DND-41 (cell line): Measurements from ENCODE around the gene NRG2.

Experiments used
- ATAC-seq: fragments of 200-7000 bp; cut with Tn5 transposase; 3 replicates; pipeline ENCODE4 v1.9.1; 2021; ENCODE audit warnings: low read depth; ENCODE audit not compliant: insufficient read depth
- DNase-seq: peaks from one replicate; pipeline ENCODE4 v3.0.0-alpha.2; 2020
- H2AFZ ChIP-seq: 2 replicates; pipeline ENCODE4 v1.6.0; 2012; ENCODE audit warnings: low read depth, low read length
- H3K27ac ChIP-seq: 2 replicates; pipeline ENCODE4 v1.5.1; 2012; ENCODE audit warnings: low read length, inconsistent platforms
- H3K27me3 ChIP-seq: fragments of 200-600 bp; sonication (generic); 2 replicates; pipeline ENCODE4 v1.6.0; 2012; ENCODE audit warnings: low read length, mild to moderate bottlenecking, inconsistent platforms; ENCODE audit not compliant: insufficient read depth, poor library complexity
- H3K36me3 ChIP-seq: 2 replicates; pipeline ENCODE4 v1.5.1; 2012; ENCODE audit warnings: low read length, inconsistent platforms; ENCODE audit not compliant: insufficient read depth
- H3K4me1 ChIP-seq: 2 replicates; pipeline ENCODE4 v1.5.1; 2012; ENCODE audit warnings: mild to moderate bottlenecking, low read length; ENCODE audit not compliant: insufficient read depth
- H3K4me2 ChIP-seq: 2 replicates; pipeline ENCODE4 v1.6.0; 2012; ENCODE audit warnings: mild to moderate bottlenecking, moderate library complexity, low read length, inconsistent platforms; ENCODE audit not compliant: insufficient read depth
- H3K4me3 ChIP-seq, 2 experiments: fragments of 200-600 bp in 1 of 2; shearing (Covaris generic) in 1 of 2; 2 replicates each; pipeline ENCODE4 v1.5.1; 2012 to 2016; ENCODE audit warnings: inconsistent platforms in 2 of 2, low read length in 2 of 2, mild to moderate bottlenecking in 2 of 2, low read depth in 1 of 2, moderate library complexity in 1 of 2
- H3K79me2 ChIP-seq: 2 replicates; pipeline ENCODE4 v1.6.0; 2012; ENCODE audit warnings: low read length, inconsistent platforms; ENCODE audit not compliant: insufficient read depth
- H3K9ac ChIP-seq: 2 replicates; pipeline ENCODE4 v1.6.0; 2012; ENCODE audit warnings: low read depth, mild to moderate bottlenecking, inconsistent platforms, low read length, moderate library complexity
- H3K9me3 ChIP-seq: 2 replicates; pipeline ENCODE4 v1.5.1; 2012; ENCODE audit warnings: low read length, moderate library complexity, mild to moderate bottlenecking, inconsistent platforms; ENCODE audit not compliant: insufficient read depth, severe bottlenecking
- H4K20me1 ChIP-seq: 2 replicates; pipeline ENCODE4 v1.6.0; 2012; ENCODE audit warnings: low read length; ENCODE audit not compliant: insufficient read depth
- EZH2 ChIP-seq: IDR thresholded peaks from 3 replicates; pipeline ENCODE4 v1.6.1; 2012; ENCODE audit warnings: borderline replicate concordance, low read depth, mild to moderate bottlenecking, moderate library complexity, low read length, inconsistent platforms; ENCODE audit not compliant: severe bottlenecking
- TF ChIP-seq, protein P1 (sequence below): IDR thresholded peaks from 2 replicates; pipeline ENCODE4 v1.5.1; 2012; ENCODE audit warnings: borderline replicate concordance, low read length, moderate library complexity, mild to moderate bottlenecking; ENCODE audit not compliant: poor library complexity, severe bottlenecking; ENCODE audit errors: extremely low read depth

The NRG2 gene

DNA sequence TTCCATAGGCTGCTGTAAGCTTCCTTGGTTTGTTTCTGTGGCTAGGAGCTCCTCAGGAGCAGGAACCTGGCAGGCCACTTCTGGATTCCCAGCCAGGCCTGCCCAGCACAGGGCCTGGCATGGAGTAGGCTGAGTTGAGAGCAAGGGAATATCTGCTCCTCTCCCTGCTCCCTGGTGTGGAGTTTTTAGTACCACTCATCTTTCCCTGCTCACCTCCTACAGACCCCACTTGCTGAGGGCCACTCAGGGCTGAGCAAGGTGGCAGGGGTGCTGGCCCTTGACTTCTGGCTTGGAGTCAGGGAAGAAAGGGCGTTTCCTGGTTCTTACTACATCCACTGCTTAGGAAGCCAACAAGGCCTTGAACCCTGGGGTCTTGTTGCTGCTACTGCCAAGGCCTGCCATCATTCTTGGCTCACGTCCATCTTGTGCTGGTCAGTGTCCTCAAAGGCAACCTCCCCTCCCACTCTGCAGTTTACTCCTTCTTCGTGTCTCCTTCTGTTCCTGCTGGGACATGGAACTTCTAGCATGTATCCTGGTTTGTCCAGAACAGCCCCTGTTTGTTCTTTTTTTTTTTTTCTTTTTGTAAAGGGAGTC lies 192.6 kb downstream of the NRG2 start:
- H3K36me3 ChIP-seq: no peaks in the 10 kb centered on the region
- no peak for TF ChIP-seq EZH2
- TF ChIP-seq, protein P1, sequence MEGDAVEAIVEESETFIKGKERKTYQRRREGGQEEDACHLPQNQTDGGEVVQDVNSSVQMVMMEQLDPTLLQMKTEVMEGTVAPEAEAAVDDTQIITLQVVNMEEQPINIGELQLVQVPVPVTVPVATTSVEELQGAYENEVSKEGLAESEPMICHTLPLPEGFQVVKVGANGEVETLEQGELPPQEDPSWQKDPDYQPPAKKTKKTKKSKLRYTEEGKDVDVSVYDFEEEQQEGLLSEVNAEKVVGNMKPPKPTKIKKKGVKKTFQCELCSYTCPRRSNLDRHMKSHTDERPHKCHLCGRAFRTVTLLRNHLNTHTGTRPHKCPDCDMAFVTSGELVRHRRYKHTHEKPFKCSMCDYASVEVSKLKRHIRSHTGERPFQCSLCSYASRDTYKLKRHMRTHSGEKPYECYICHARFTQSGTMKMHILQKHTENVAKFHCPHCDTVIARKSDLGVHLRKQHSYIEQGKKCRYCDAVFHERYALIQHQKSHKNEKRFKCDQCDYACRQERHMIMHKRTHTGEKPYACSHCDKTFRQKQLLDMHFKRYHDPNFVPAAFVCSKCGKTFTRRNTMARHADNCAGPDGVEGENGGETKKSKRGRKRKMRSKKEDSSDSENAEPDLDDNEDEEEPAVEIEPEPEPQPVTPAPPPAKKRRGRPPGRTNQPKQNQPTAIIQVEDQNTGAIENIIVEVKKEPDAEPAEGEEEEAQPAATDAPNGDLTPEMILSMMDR: no peak
- no peaks in the 10 kb centered on the region for H4K20me1 ChIP-seq
- H2AFZ ChIP-seq: no peak overlapping the region
- no peaks in the 10 kb centered on the region for H3K79me2 ChIP-seq
- no peaks in the 10 kb centered on the region for H3K9me3 ChIP-seq
- H3K4me3 ChIP-seq: no peak overlapping the region
- no peaks in the 10 kb centered on the region for H3K4me1 ChIP-seq
- DNase-seq (no peak), ATAC-seq (no peak)
- no peak overlapping the region for H3K27ac ChIP-seq
- H3K4me2 ChIP-seq: no peak overlapping the region
- H3K9ac ChIP-seq: no peak overlapping the region
- H3K27me3 ChIP-seq: peaks cover 15% of the 10 kb centered on the region

DNA sequence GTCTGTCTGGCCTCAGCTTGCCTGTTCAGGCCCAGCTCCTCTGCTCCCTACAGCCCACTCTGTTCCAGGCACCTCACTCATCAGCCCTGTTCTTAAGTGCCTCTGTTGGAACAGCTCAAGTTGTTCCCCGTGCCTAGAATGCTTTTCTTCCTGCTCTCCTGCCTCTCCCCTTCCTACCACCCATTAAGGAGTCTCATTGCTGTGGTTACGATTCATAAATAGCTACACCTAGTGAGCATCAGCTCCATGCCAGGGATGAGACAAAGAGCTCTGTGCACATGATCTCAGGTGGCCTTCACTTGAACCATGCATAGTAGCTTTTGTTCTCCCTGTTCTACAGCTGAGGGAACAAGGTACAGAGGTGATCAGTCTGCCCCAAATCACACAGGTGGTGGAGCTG lies 193.2 kb downstream of the NRG2 start:
- ATAC-seq (no peak; the same call in 2 of the 3 replicates), DNase-seq (no peak)
- H3K27me3 ChIP-seq: peaks cover 9% of the 10 kb centered on the region
- no peak overlapping the region for H3K4me2 ChIP-seq
- no peaks in the 10 kb centered on the region for H4K20me1 ChIP-seq
- no peak overlapping the region for H3K9ac ChIP-seq
- H3K4me3 ChIP-seq: no peak overlapping the region
- no peak overlapping the region for H3K27ac ChIP-seq
- H3K36me3 ChIP-seq: no peaks in the 10 kb centered on the region
- H3K4me1 ChIP-seq: no peaks in the 10 kb centered on the region
- no peaks in the 10 kb centered on the region for H3K9me3 ChIP-seq
- no peak overlapping the region for H2AFZ ChIP-seq
- no peaks in the 10 kb centered on the region for H3K79me2 ChIP-seq
- TF ChIP-seq EZH2: no peak
- TF ChIP-seq, protein P1: no peak

DNA sequence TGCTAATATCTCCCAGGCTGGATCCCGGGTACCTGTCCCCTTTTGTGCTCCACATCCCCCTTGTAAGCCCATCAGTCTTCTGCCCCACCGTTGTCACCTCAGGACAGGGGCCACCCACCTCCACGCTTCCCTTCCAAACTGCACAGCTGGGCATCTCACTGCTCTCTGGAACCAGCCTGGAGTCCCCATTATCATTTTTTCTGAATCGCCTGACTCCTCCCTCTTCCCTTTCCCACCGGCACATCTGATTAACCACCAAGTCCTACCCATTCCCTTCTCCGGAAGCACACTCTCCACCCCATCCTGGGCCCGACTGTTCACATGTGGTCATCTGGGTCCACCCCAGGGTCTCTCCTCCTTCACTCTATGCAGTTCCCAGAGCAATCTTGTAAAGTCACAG lies 193.6 kb downstream of the NRG2 start:
- Histone ChIP-seq H3K4me2 (no peak overlapping the region), H4K20me1 (no peaks in the 10 kb centered on the region), H3K27ac (no peak overlapping the region), H3K4me1 (no peaks in the 10 kb centered on the region), H3K9me3 (no peaks in the 10 kb centered on the region), H3K27me3 (peaks cover 8% of the 10 kb centered on the region), H3K36me3 (no peaks in the 10 kb centered on the region), H3K79me2 (no peaks in the 10 kb centered on the region), H3K4me3 (no peak overlapping the region), H2AFZ (no peak overlapping the region), H3K9ac (no peak overlapping the region)
- DNase-seq: no peak
- TF ChIP-seq EZH2: no peak
- TF ChIP-seq, protein P1: no peak
- no peak for ATAC-seq
